ENCODE measurements around the gene DIP2C.
A peak's percentile ranks its signal among the peaks of the same experiment; 100 is the strongest.
"Not testable (repeated sequence)": the region's sequence is repeated elsewhere in the genome, so short reads cannot be mapped to it uniquely, and the experiment has no call there.

The DIP2C gene

DNA sequence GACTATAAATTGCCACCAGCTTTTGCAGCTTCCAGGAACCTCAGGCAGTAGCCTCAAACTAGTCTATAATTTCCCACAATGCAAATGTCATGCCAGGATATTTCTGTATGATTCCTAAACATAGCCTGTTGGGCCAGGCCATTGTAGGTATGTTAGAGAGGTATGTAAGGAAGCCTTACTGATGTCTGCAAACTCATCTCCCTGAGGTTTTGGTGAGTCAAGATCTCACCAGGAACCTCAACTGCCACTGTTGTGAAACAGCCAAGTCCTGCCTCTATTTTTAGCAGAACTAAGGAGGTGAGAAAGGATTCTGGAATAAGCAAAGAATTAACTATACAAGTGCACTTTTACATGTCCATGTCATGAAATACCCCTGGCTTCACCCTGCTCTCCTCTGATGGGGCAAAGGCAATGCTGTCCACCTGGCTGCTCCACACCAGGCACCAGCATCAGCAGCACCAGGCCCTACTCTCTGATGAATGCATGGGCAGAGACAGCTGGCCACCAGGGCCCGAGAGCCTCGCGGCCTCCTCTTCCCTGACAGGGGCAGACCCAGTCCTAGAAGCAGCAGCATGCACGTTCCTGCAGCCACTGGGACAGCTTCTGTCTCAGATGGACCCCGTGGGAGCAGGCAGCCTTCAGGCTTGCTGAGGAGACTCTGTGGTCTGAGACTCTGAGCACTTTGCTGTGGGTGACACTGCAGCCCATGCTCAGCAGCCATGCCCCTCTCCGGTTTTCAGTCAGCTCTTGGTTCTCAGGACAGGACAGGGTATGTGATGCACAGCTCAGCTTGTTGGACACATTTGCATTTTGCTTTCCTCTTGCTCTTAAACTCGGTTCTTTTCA, 407.0 kb downstream of the DIP2C start:
- peak; percentile 46 for DNase-seq

DNA sequence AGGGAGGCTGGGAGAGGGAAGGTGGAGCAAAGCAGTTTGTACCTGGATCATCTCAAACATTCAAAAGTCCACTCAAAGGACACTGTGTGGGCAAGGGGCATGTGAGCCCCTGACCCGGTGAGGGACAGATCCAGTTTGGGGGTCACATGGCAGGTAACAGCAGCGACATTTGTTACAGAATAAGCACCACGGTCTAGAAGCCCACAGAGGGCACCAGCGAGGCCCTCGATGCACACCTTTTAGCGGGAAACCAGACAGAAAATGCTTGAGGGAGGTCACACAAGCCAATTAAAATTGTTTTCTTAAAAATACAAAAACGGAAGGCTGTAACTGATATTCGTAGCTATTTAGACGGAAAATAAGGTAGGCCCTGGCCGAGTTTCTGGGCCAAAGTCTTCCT, 409.8 kb downstream of the DIP2C start:
- no peak for DNase-seq

DNA sequence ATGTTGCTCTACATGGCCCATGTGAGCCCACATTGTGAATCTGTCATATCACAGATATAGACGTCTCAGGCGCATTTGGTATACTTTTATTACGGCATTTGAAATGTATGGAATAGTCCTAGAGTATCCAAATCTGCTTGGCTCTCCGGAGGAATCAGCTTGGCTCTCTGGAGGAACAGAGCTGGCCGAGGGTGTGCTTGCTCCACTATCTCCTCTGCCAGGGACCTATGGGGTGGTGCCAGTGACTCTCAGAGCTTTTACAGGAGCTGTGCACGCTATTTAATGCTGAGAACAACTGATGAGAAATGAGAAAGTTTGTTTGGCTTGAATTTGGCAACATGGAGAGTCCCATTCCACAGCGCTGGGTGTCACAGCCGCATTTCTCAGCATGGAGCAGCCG, 410.2 kb downstream of the DIP2C start:
- DNase-seq = no peak

DNA sequence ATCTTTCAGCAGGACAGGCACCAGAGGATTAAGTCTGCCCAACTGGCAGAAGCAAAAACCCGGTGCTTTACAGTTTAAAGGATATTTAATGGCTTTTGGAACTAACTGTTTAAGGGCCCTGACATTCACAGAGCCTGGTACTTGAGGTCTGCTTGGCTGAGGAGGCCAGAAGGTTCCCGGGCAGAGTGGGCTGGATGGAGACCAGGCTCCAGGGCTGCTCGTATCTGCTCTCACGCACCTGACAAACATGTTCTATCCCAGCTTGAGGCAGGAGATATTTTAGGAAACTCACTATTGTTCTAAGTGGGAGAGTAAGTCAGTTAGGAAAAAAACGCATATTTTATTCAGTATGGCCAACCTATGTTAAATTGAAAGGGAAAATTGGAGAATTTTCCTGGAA, 410.8 kb downstream of the DIP2C start:
- no peak for DNase-seq

DNA sequence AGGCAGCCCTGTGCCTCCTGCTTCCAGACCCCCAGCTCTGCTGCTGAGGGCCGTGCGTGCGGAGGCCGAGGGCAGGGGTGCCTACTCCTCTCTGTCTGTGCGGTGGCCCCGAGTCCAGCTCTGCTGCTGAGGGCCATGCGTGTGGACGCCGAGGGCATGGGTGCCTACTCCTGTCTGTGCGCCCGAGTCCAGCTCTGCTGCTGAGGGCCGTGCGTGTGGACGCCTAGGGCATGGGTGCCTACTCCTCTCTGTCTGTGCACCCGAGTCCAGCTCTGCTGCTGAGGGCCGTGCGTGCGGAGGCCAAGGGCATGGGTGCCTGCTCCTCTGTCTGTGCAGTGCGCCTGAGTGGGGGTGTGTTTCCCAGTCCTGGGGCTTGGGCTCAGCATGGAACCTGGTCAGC, 411.5 kb downstream of the DIP2C start:
- DNase-seq = no peak

DNA sequence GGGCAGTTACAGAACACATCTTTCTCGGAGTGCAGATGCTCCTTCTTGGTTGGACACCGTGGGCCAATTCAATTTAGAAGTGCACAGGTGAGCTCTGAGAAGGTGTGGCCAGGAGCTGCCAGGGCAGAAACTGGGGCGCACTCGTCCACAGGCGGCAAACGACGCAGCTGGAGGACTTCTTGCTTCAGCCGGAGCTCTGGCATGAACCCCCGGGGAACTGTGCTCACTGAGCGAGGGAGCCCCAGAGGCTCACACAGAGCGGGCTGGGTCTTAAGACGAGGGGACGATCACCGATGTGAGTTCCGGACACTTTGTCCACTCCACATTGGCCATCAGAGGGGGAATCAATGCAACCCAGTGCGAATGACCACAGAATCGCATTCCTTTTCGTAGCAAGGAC, 413.8 kb downstream of the DIP2C start:
- DNase-seq = no peak

DNA sequence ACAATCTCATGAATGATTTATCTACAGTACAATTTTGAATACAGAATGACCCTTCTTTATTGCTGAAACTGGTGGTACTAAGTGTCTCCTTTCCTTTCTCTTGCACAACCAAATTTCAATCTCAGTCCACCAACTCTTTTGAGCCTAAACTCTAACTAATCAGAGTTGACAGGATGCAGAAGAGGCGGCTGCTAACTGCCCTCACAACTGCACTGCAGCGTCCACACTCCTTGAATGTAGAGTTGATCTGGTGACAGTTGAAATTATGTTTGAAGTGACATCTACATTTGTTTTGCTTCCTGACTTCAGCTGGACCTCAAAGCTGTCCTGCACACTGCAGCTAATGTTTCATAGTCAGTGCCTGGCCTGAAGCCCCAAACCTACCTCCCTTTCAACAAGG, 414.6 kb downstream of the DIP2C start:
- DNase-seq = no peak

DNA sequence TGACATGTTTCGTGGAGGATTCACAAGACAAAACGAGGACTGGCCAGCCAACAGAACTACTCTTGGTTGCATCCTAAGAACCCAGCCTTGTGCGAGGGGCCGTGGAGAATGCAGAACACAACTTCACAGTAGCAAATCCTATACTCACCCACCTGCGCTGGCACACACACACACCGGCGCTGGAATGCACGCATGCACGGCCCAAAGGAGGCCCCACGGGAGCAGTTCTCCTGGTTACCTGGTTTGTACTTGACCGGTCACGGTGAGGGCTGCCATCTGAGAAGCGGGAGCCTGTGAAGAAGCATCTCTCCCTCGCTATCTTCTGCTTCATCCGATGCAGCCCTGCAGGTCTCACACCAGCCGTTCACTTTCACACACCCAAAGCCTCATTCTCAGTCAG, 416.4 kb downstream of the DIP2C start:
- no peak for DNase-seq

DNA sequence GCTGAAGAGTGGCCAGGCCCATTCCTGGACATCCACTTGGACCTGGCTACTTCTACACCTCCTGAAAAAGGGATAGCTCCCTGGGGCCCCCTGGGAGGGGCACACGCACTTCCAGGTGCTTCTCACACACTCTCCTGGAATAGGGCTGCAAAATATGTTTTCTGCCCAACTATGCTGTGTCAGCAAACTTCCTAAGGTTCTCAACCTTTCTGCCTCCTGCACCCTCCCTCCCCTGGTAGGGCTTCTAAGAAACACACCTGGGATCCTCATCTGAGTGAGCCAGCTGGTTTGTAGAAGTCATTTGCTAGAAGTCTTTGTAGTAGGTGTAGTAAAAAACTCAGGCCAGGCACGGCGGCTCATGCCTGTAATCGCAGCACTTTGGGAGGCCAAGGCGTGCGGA, 417.7 kb downstream of the DIP2C start:
- no peak for DNase-seq

DNA sequence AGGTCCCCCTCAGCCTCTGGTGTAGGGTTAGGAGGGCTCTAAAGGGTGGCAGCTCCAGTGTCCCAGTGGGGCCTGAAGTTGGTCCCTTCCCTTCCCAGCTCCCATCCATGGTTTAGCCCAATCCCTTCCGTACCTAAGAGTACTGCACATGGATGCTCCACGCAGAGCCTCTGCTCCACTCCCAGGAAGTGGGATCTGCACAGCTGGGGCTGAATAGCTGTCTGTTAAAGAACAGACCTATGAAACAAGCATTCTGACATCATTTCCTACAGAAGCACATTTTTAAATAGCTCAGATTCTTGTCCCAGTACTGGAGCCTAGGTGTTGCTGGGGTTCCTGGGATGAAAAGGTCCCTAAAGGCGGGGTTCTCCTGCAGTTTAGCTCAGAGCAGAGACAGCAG, 418.3 kb downstream of the DIP2C start:
- no peak for DNase-seq

DNA sequence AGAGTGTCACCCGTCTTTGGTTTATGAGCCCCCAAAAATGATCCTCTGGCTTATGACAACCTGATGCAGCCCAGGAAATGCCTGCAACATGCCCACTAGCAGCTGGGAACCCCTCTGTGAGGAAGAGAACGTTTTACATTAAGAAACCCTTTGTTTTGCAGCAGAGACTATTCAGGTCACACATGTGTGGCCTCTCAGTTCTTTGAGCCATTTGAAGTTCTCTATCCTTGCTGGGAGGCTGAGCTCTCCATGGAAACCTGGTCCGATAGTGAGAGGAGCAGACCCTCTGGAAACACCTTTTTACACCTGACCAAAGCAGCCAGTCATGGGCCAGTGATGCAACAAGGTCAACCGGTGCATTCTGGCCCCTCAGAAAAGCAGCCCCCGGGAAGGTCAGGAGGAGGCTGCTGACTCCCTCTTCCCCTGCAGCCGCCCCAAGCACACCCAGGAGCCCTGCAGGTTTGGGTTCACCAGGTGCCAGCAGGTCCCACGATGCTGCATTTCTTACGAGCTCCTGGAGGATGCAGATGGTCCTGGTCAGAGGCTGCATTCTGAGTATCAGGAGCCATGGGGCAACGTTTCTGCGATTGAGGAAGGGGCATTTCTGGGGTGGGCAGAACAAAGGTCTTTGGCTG, 419.9 kb downstream of the DIP2C start:
- no peak for DNase-seq

DNA sequence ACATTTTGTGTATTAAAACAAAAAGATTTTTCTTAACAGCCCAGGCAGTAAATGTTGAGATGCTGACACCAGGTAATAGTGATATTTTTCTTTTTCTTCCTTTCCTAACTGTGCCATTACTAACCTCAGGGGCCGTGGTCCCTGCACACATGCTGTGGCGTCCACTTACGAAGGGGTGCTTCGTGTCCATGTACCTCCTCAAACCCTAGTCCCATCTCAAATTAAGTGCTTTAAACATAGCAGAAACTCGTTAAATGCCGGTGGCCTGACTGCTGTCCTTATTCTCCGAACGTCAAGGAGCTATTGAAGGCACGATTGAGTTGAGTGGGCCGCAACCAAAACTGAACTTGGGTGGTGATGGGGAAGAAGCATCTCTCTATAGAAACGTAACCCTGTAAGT, 421.8 kb downstream of the DIP2C start:
- DNase-seq = no peak

DNA sequence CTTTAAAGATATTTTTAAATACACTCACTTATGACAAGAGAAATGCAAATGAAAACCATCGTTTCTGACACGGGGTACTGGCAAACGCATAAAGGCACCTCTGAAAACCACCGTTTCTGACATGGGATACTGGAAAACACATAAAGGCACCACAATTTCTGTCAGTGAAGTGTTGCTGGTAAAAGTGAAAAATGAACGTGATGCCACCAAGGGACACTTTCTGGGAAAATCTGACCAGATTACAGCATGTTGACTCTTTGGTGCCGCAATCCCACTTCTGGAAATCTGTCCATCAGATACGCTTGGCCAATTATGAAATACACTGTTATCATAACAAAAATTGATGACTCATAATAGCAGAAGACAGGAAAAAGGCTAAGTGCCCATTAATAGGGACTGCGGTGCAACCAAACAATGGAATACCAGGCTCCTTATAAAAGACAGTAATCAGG, 422.5 kb downstream of the DIP2C start:
- peak; percentile 8 for DNase-seq

DNA sequence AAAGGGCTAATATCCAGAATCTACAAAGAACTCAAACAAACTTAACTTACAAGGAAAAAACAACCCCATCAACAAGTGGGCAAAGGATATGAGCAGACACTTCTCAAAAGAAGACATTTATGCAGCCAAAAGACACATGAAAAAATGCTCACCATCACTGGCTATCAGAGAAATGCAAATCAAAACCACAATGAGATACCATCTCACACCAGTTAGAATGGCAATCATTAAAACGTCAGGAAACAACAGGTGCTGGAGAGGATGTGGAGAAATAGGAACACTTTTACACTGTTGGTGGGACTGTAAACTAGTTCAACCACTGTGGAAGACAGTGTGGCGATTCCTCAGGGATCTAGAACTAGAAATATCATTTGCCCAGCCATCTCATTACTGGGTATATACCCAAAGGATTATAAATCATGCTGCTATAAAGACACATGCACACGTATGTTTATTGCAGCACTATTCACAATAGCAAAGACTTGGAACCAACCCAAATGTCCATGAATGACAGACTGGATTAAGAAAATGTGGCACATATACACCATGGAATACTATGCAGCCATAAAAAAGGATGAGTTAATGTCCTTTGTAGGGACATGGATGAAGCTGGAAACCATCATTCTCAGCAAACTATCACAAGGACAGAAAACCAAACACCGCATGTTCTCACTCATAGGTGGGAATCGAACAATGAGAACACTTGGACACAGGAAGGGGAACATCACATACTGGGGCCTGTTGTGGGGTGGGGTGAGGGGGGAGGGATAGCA, 423.5 kb downstream of the DIP2C start:
- not testable (repeated sequence) for DNase-seq

DNA sequence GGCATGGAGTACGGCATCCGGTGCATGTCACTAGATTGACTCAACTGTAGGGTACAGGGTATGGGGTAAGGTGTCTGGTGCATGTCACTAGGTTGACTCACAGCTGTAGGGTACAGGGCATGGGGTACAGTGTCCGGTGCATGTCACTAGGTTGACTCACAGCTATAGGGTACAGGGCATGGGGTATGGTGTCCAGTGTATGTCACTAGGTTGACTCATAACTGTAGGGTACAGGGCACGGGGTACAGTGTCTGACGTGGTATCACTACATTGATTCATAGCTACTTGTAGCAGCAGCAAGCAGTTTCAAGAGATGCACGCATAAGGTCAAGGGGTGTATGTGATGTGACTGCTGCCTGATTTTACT, 424.4 kb downstream of the DIP2C start:
- not testable (repeated sequence) for DNase-seq

DNA sequence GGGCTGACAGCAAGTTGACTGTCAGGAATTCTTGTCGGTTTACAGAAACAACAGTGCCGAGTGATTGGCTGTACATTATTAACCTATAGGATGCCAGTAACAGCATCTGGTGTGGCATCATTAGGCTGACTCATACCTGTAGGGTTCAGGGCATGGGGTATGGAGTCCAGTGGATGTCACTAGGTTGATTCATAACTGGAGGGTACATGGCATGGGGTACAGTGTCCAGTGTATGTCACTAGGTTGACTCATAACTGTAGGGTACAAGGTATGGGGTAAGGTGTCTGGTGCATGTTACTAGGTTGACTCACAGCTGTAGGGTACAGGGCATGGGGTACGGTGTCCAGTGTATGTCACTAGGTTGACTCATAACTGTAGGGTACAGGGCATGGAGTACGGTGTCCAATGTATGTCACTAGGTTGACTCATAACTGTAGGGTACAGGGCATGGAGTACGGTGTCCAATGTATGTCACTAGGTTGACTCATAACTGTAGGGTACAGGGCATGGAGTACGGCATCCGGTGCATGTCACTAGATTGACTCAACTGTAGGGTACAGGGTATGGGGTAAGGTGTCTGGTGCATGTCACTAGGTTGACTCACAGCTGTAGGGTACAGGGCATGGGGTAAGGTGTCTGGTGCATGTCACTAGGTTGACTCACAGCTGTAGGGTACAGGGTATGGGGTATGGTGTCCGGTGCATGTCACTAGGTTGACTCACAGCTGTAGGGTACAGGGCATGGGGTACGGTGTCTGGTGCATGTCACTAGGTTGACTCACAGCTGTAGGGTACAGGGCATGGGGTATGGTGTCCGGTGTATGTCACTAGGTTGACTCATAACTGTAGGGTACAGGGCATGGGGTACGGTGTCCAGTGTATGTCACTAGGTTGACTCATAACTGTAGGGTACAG, 425.1 kb downstream of the DIP2C start:
- DNase-seq = not testable (repeated sequence)

DNA sequence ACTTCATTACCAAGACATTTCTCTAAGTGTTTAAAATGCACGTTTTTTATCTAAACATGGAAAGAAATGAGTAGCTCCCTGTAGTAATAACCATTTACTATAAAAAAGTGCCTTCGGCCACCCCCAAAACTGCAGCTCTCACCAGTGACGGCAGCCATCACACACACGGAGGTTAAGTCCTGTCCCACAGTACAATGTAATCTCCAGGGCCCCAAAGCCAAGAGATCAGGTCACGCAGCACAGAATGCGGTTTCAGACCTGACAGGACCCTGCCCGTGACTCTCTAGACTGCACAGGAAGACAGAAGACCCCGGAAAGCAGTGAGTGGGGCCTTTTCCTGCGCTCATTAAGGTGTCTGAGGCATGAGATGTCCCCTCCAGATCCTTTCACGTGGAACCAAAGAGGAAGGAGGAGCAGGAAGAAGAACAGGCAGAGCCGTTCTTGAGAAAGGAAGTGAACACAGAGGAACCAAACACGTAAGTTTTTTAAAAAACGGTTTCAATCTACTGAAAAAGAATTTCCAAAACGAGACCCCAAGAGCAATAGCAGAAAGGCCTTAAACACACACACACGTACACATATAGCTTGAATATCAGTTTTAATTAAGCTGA, 428.5 kb downstream of the DIP2C start:
- DNase-seq = peak; percentile 12

DNA sequence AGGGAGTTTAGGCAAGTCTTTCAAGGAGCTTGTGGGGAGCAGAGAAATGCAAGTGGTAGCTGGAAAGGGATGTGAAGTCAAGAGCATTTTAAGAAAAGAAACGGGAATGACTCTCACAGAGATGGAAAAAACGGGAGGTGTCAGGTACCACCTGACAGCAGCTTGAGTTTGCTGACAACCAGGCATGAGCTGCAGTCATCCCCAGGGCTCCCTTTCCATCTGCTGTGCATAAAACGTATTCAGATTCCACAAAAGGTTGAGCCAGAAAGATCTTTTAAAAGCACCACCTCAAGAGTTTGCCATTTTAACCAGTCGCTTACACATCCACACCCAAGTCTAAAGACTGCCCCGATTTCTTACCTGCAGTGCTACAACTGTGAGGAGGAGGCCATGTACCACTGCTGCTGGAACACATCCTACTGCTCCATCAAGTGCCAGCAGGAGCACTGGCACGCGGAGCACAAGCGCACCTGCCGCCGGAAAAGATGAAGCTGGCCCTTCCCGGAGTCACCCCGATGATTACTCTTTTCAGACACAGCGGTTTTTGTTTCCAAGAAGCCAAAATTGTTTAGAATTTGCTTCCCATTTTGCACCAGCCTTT, 437.4 kb downstream of the DIP2C start:
- DNase-seq = no peak

DNA sequence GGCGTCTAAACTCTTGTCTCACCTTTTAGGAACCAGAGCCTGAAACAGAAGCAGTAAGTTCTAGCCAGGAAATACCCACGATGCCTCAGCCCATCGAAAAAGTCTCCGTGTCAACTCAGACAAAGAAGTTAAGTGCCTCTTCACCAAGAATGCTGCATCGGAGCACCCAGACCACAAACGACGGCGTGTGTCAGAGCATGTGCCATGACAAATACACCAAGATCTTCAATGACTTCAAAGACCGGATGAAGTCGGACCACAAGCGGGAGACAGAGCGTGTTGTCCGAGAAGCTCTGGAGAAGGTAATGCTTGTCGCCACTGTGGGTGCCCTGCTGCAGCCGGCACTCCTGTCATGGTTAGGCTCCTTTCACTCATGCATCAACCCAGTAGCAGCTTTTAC, 441.2 kb downstream of the DIP2C start:
- DNase-seq = no peak

DNA sequence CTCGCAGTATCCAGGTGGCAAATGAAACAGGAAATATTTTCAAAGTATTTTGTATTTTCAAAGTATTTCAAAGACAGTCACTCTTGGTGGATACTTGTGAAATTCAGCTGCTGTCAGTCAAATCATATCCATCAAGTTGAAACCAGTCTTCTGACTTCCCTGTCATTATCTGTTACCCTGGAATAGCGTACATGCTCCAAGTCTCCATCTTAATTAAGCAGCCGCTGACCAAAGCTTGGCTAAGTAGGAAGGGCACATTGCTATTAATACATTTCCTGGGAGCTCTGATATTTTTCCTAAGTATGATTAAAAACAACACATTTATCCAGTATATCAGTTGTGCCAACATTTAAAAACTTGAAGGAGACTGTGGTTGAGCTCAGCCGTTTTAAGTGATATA, 442.0 kb downstream of the DIP2C start:
- no peak for DNase-seq

DNA sequence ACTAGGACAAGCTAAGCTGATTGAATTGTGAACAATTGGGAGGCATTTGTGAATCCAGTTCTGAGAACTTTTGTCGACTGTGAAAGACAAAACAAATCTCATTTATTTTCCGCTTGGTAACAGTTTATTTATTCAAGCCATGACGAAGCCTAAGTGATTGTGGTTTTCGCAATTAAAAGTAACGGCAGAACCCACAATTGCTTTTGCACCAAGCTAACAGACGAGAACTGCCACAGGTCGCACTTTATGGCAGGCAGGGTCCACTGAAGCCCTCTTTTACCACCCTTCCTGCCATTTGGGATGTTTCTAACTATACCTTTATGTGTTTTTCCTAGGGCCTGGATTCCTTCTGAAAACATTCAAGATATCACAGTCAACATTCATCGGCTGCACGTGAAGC, 443.0 kb downstream of the DIP2C start:
- DNase-seq = no peak

DNA sequence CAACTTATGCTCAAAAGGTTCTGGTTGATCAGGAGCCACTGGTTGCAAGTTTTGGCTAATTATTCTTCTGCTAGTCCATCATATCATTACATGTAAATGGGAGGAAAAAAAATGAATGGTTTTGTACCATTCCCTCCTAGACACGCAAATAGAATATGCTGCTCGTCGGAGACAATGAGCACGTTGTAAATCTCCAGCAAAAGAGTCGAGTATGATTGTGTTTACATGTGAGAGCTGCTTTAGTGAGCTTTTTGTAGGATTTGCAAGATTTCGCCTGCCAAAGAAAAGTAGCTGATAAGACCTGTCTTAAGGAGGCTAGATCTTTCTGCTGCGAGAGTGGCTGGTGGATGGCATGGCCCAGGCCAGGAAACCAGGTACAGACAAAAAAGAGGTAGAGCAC, 445.2 kb downstream of the DIP2C start:
- DNase-seq = no peak

Data from hematopoietic multipotent progenitor cell treated with erythropoietin and hydrocortisone succinate and interleukin-3 and kit ligand, for 6 days (in vitro differentiated cells).